ENCODE data around the gene HSPA1L.

GRCh38 chr6:31765559-31765909 lies 49.5 kb downstream of the HSPA1L start:
- TF ChIP-seq CTCF (IDR thresholded peaks at IDR 0.05 in 2 of 3, conservative IDR thresholded peaks at IDR 0.05 in 1 of 3; ENCODE audit: borderline replicate concordance in 1 of 3, insufficient read depth in 1 of 3, low read depth in 2 of 3, low read length in 2 of 3) (no peak), POLR2AphosphoS5 (IDR thresholded peaks at IDR 0.05; ENCODE audit: low read depth, low read length) (no peak), SRF (IDR thresholded peaks at IDR 0.05; ENCODE audit: low read depth) (no peak), MAX (IDR thresholded peaks at IDR 0.05) (no peak), POLR2A (IDR thresholded peaks at IDR 0.05; ENCODE audit: borderline replicate concordance, extremely low read depth, insufficient read depth, insufficient read length) (no peak)
